GM18499 (cell line): Measurements from ENCODE around the gene G3BP1.
"Not testable (repeated sequence)": the region's sequence is repeated elsewhere in the genome, so short reads cannot be mapped to it uniquely, and the experiment has no call there.

Experiments used
- ATAC-seq: cut with Tn5 transposase; IDR thresholded peaks from one replicate; pipeline ENCODE4 v1.9.1; 2021; ENCODE audit warnings: moderate number of reproducible peaks; ENCODE audit not compliant: insufficient read depth, unreplicated experiment

The G3BP1 gene

DNA sequence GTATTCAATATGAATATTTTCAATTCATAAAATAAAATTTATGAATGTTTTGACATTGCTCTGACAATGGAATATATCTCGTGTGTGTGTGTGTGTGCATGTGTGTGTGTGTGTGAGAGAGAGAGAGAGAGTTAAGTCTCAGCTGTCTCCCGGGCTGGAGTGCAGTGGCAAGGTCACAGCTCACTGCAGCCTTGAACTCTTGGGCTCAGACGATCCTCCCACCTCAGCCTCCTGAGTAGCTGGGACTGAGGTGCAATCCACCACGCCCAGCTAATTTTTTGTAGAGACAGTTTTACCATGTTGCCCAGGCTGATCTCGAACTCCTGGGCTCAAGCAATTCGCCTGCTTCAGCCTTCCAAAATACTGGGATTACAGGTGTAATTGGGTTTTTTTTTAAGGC lies 16.1 kb downstream of the G3BP1 start:
- ATAC-seq, result no peak

DNA sequence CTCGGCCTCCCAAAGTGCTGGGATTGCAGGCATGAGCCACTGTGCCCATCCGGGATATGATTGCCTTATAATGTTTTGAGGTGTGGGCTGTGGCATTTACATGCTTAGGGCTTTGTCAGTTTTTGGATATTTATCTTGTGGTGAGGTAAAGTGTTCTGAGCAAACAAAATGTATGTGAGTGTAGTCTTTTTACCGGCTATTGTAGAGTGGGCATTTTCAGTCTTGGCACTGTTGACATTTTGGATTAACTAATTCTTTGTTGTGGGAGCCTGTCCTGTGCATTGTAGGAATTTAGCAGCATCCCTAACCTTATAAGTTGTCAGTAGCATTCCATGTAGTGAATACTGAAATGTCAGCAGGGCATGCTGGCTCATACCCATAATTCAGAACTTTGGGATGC lies 21.6 kb downstream of the G3BP1 start:
- no peak for ATAC-seq

DNA sequence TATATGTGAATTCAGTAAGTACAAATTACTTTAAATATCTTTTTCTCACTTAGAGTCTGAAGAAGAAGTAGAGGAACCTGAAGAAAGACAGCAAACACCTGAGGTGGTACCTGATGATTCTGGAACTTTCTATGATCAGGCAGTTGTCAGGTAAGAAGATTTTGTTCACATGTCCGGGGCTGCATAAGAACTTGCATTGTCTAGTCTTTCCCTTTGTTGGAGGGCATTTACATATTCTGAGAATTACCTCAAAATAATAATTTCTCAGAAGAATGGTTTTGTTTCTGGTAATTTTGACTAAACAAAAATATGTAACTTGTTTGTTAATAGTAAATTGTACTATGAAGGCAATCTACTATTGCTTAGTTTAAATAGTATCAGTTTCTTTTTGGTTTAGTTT lies 23.7 kb downstream of the G3BP1 start:
- ATAC-seq, result no peak

DNA sequence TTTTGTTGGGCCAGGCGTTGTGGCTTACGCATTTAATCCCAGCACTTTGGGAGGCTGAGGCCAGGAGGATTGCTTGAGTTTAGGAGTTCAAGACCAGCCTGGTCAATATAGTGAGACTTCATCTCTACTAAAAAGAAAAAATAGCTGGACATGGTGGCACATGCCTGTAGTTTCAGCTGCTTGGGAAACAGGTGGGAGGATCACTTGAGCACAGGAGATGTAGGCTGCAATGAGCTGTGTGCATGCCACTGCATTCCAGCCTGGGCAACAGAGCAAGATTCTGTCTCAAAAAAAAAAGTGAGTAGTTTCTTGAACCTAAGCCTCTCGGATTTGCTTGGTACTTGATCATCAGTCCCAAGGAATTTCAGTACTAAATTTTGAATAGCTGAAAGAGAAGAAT lies 26.9 kb downstream of the G3BP1 start:
- no peak for ATAC-seq

DNA sequence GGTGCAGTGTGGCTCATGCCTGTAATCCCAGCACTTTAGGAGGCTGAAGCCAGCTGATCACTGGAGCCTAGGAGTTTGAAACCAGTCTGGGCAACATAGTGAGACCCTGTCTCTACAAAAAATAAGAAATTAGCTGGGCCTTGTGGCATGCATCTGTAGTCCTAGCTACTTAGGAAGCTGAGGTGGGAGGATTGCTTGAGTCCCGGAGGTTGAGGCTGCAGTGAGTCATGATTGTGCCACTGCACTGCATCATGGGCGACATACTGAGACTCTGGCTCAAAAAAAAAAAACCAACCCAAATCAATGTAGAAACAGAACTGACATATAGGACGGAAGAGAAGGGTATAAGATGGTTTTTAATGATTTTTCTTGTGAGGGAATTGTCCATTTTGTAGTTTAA lies 27.7 kb downstream of the G3BP1 start:
- ATAC-seq, result no peak

DNA sequence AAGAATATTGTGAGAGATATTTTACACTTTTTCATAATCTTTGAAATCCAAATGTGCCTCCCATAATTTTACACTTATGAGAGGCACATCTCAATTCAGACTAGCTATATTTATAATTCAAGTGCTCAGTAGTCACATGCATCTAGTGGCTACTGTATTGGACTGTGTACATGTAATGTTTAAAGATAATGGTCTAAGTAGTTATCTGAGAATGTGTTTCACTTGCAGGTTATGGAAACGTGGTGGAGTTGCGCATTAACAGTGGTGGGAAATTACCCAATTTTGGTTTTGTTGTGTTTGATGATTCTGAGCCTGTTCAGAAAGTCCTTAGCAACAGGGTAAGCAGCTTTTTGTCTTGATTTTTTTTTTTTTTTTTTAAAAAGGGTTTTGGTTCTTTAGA lies 28.8 kb downstream of the G3BP1 start:
- ATAC-seq, result no peak

DNA sequence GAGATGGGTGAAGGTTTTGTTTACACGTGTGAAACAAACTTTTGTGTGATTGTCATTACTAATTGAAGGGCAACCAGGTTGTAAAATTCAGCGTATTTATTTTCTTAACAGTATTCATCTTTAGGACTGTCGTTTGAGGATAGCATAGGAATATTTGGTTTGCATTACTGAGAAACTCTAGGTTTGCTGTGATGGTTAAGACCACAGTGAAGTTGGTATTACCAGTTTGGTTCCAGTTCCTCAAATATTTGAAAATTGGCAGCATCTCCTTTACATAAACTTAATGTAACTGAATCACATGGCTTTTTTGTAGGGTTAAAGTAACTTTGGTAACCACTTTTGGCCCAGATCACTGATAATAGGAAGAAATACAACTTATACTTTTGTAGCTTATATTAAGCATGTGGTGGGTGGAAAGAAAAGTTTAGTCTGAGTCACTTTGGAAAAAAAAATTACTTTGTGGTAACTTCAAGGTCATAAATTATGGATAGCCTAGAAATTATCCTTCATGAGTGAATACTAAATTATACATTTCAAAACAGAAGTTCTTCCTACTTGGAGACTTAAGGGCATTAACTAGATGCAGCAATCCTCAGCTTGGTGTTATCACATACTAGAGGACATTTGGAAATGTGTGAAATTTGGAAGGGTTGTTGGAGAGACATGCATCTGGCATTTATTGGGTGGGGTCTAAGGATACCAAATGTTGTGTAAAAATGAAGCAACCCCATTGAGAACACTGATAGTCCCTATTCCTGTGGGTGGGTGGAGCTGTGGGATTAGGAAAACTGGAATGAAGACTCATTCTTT lies 33.9 kb downstream of the G3BP1 start:
- no peak for ATAC-seq

DNA sequence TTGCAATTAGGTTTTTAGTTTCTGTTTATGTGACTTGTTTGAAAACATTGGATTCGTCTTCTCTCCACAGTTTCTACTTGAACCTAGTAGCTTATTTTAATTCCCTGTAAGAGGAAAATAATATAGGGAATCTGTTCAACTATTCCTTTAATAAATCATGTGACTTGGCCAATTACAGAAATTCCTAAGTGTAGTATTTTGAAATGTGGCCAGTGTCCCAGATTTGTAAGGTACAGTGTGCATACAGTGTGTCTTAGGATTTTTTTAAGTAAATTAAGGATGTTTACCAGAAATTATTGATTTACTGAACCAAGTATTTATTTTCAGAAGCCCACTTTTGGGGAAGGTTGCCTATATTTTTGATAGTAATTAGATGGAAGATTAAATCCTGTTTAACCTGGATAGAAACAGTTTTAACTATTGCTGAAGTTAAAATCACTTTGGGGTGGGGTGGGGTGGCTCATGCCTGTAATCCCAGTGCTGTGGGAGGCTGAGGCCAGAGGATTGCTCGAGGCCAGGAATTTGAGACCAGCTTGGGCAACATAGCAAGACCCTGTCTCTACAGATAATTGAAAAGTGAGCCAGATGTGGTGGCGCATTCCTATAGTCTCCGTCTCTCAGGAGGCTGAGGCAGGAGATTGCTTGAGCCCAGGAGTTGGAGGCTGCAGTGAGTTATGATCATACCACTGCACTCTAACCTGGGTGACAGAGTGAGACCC lies 36.9 kb downstream of the G3BP1 start:
- no peak for ATAC-seq

DNA sequence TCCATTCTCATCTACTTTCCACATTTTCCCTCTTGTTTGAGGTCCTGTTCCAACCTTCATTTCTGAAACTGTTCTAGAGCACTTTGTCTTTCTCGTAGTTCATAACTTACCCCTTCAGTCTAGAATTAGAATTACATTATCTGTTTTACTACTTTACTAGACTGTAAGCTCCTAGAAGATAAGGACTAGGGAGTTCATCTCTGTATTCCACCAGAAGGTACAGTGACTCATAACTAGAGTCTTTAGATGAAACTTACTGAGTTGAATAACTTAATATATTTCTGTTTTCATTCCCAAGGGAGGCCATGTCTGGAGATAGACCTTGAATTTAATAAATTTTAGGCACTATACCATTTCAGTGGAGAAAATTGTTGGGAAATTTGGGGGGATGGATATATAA lies 38.7 kb downstream of the G3BP1 start:
- no peak for ATAC-seq

DNA sequence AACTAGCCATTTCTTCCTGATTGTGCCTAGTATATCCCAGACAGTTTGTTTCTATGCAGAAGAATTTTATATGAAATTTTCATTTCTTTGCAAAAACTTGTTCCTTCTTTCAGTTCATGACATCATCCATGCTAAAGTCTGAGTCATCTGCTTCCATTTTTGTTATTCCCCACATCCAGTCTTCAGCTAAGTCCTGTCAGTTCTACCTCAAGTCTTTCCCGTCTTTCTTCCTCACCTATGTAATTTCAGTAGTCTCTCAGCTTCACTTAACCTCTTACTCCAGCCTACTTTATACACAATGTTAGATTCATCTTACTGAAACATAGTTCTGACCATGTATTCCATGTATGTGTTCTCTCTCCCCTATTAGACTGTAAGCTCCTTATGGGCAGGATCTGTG lies 39.1 kb downstream of the G3BP1 start:
- no peak for ATAC-seq

DNA sequence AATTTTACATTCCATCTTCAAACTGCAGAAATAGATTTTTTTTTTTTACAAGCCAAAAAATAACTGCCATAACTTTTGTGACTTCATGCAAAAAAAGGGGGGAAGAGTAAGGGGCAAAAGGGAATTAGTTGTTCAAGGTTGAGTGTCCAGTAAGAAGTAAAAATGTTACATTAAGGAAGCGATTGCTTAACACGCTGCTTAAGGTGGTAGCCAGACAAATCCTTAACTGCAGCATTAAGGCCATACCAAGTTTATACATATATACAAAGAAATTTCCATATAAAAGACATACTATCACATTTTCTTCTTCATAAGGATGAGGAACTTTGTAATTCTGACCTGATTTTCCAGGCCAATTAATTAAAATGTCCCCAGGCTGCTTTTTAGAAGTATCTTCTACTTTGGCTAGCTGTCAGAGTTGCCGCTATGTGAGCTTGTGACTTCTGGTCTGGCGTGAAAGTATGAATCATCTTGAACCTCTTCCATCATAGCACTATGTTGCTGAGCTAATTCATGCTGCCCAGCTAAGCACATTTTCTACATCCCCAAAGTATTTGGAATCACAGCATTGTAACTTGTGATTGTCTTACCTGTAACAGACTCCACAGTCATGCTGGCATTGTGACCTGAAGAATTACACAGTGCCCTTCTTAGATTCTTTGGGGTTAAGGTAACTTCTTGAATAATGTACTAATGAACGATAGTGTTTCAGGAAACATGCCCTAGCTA lies 40.0 kb downstream of the G3BP1 start:
- no peak for ATAC-seq

DNA sequence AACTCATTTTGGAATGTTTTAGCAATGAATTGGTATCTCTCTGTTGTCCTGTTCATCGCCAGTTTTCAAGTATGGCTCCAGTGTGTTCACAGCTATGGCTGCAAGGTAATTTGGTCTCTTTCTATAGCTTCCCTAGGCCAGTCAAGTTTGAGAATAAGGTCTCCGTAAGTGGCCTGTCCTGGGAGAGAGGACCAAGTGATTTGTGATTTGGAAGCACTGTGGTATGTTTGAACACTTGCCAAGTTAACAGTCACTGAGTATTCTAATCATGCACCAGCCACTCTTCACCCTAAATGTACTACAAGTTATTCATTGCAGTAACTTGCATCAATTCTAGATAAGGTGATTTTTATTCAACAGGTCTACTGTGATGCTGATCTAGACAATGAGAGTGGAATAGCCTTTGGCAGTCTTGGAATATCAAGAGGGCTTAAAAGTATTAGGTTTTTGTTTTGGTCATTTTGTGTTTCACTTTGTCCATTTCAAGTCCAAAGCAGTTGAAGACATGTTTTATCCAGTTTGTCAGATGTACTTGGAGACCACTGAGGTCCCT lies 41.1 kb downstream of the G3BP1 start:
- ATAC-seq, result no peak

DNA sequence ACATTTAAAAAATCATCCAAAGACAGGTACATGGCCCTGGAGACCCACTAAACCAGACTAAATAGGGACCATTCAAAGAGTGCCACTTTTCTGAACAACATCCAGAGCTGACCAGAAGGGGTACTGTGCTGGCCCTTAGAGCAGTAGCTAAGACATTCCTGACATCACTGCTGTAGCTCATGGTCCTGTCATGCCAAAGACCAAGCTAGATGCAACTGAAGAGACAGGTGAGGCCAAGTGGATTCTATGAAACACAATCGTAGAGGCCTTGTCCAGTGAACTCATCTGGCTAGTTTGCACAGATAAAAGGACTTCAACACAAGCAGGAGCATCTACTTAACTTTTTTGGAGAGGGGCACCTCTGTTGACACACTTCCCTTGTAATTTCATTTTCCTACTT lies 43.3 kb downstream of the G3BP1 start:
- no peak for ATAC-seq

DNA sequence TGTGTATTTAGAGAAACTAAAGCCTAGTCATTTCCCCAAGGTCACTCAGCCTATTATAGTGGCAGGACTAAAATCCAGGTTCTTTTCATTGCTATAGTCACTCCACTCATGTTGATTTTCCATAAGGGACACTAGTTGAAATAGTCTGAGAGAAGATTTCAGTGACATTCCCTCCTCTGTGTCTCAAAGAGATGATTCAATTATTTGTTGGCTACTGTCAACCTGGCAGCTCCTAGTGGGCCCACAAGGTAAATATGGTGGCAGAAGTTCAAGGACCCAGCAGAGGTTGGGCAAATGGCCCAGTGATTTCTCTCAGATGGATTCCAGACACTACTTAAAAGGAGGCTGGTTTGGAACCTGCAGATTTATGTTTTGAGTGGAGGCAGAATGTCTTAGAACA lies 48.1 kb downstream of the G3BP1 start:
- ATAC-seq, result no peak

DNA sequence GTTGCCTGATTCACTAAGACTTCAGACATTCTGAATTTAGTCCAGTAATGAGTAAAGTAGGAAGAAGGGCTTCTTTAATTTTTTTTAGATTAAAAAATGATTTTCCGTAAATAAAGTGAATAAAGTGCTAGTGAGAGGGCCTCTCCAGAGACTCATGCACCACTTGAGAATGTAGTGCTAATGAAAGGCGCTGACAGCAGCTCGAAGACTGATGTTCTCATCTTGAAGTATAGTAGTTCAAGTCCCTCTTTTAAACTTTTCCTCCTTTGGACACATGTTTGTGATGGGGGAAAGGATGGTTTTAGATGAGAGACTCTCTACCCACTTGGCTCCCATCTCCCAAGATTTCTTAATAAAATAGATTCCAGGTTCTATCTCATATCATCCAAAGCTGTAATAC lies 48.5 kb downstream of the G3BP1 start:
- ATAC-seq, result no peak

DNA sequence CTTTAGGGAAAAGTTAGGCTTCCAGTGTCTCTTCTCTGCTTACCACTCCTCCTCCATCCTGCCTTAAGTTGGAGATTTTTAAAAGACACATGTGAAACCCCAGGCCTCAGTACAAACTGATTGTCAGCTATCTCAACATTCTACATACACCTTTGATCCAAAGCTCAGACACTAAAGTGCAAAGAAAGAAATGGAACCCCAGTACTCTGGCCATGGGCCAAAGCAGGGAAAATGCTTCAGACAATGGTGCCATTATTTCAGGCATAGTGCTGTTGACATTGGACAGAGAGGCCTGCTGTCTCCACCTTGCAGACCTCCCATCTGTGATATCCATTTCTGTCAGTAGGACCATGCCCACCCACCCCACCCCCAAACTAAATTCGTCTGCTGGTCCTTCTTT lies 49.1 kb downstream of the G3BP1 start:
- no peak for ATAC-seq

DNA sequence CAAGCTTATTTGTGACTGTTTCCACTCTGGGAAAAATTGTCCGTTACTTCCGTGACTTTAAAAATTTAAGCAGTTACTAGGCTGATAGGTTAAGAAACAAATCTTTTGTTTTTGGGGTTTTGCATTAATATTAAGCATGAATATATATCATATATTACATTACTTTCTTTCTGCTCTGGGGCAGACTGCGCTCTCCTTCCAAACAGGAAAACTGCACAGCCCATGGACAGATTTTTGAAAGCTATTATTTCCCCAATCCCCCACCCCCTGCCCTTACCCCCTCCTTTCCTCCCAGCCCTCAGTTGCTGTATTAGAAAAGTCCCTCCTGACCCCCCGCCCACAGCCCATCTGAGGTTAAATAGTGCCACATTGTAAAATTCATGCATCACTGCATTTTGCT lies 50.4 kb downstream of the G3BP1 start:
- ATAC-seq, result no peak

DNA sequence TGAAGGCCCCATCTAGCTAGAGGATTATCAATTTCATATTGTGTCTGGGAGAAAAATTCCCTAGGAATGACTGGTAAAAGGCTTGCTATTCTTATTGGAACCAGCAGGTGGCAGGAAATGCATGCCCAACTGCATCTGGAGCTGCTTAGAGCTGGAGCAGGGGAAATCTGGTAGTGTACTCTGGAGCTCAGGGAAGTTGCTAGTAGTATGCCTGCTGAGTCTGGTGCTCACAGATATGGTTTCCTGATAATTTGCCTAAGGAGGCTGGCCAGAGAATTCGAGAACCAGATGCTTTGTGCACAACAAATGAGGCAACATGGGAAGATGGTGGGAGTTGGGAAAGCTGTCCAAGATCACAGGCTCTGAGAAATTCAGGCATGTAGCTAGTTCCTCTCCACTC lies 53.7 kb downstream of the G3BP1 start:
- no peak for ATAC-seq

DNA sequence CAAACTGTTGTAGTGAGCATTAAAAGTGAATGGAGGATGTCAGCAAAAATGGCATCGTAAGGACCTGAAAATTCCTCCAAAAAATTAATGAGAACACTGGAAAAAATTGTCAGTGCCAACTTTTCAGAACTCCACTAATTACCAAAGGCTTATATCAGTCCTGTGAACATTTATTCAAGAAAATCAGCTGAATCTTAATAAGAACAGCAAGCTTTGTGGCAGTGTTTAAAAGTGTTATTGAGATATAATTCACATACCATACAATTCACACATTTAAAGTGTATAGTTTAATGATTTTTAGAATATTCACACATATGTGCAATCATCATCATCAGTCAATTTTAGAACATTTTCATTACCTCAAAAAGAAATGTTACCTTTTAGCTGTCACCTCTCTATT lies 57.6 kb downstream of the G3BP1 start:
- ATAC-seq, result no peak

DNA sequence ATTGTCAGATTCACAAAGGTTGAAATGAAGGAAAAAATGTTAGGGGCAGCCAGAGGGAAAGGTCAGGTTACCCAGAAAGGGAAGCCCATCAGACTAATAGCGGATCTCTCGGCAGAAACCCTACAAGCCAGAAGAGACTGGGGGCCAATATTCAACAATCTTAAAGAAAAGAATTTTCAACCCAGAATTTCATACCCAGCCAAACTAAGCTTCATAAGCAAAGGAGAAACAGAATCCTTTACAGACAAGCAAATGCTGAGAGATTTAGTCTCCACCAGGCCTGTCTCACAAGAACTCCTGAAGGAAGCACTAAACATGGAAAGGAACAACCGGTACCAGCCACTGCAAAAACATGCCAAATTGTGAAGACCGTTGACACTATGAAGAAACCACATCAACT lies 61.1 kb downstream of the G3BP1 start:
- not testable (repeated sequence) for ATAC-seq

DNA sequence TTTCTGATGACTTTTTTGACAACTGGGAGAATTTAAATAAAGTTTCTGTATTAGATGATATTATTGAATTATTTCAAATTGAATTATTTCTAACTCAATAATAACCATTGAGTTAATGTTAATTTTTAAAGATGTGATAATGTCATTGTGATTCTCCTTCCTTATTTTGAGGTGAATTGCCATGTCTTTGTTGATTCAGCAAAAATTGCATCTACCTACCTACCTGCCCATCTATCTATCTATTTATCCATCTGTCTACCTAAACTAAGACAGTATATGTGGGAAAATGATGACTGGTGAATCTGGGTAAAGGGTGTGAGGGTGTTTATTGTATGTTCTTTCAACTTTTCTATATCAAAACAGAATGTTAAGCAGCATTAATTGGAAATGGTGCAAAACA lies 75.0 kb downstream of the G3BP1 start:
- ATAC-seq, result no peak
